ENCODE results near the gene KCNK6.

DNA sequence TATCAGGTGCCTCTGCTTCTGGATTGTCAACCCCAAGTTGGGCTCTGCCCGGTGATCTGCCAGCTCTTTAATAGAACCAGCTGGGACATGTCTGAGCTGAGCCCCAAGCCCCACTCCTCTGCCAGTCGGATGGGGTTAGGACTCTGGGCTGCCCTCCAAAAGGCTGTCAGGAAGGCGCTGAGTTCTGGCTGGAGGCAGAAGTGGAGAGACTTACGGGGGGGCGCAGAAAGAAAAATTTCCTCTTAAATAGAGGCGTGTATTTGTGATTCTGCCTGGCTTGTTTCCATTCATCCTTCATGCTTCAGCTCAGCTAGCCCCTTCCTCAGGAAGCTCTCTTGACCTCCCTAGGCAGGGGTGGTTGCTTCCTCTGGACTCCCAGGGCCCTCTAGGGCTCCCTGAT is 985 bp upstream of the KCNK6 start:
- TF ChIP-seq POLR2A (IDR thresholded peaks at IDR 0.05) (no peak), EP300 (IDR thresholded peaks at IDR 0.05; ENCODE audit: low read depth) (no peak)
- TF ChIP-seq, protein P1, sequence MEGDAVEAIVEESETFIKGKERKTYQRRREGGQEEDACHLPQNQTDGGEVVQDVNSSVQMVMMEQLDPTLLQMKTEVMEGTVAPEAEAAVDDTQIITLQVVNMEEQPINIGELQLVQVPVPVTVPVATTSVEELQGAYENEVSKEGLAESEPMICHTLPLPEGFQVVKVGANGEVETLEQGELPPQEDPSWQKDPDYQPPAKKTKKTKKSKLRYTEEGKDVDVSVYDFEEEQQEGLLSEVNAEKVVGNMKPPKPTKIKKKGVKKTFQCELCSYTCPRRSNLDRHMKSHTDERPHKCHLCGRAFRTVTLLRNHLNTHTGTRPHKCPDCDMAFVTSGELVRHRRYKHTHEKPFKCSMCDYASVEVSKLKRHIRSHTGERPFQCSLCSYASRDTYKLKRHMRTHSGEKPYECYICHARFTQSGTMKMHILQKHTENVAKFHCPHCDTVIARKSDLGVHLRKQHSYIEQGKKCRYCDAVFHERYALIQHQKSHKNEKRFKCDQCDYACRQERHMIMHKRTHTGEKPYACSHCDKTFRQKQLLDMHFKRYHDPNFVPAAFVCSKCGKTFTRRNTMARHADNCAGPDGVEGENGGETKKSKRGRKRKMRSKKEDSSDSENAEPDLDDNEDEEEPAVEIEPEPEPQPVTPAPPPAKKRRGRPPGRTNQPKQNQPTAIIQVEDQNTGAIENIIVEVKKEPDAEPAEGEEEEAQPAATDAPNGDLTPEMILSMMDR (IDR thresholded peaks at IDR 0.05): no peak
